Measurements from ENCODE around the gene PDE8A.

Gene PDE8A

GRCh38 chr15:85128621-85129020 is 147.0 kb downstream of the PDE8A start:
- H3K4me1 Mint-ChIP-seq (ENCODE audit: low read depth): no peaks in the 10 kb centered on the region
- peaks cover 5% of the 10 kb centered on the region for H3K9me3 Mint-ChIP-seq
- H3K27me3 Mint-ChIP-seq (ENCODE audit: low read depth): no peaks in the 10 kb centered on the region
- H3K27ac Mint-ChIP-seq: no peak overlapping the region
- peaks cover 17% of the 10 kb centered on the region for H3K36me3 Mint-ChIP-seq (ENCODE audit: low read depth)
- no peak overlapping the region for H3K4me3 Mint-ChIP-seq

- H3K9me3 Mint-ChIP-seq: peaks cover 5% of the 10 kb centered on the region
Measured at GRCh38 chr15:85129881-85130280, 148.2 kb downstream of the PDE8A start.

GRCh38 chr15:85131915-85132314 is 150.3 kb downstream of the PDE8A start:
- Mint-ChIP-seq H3K4me3 (no peak overlapping the region), H3K27ac (no peak overlapping the region), H3K36me3 (ENCODE audit: low read depth) (peaks cover 14% of the 10 kb centered on the region), H3K9me3 (peaks cover 5% of the 10 kb centered on the region), H3K4me1 (ENCODE audit: low read depth) (no peaks in the 10 kb centered on the region), H3K27me3 (ENCODE audit: low read depth) (no peaks in the 10 kb centered on the region)

More at GRCh38 chr15:85129881-85130280, 148.2 kb downstream of the PDE8A start:
- peaks cover 14% of the 10 kb centered on the region for H3K36me3 Mint-ChIP-seq (ENCODE audit: low read depth)
- H3K27ac Mint-ChIP-seq: no peak overlapping the region
- H3K4me1 Mint-ChIP-seq (ENCODE audit: low read depth): no peaks in the 10 kb centered on the region
- no peak overlapping the region for H3K4me3 Mint-ChIP-seq
- H3K27me3 Mint-ChIP-seq (ENCODE audit: low read depth): no peaks in the 10 kb centered on the region

- H3K4me3 Mint-ChIP-seq: no peak overlapping the region
- H3K9me3 Mint-ChIP-seq: peaks cover 5% of the 10 kb centered on the region
- no peak overlapping the region for H3K27ac Mint-ChIP-seq
- H3K36me3 Mint-ChIP-seq (ENCODE audit: low read depth): peaks cover 13% of the 10 kb centered on the region
- H3K27me3 Mint-ChIP-seq (ENCODE audit: low read depth): no peaks in the 10 kb centered on the region
- no peaks in the 10 kb centered on the region for H3K4me1 Mint-ChIP-seq (ENCODE audit: low read depth)
Measured at GRCh38 chr15:85133709-85134108, 152.1 kb downstream of the PDE8A start.

- Mint-ChIP-seq H3K27me3 (ENCODE audit: low read depth) (no peaks in the 10 kb centered on the region), H3K27ac (no peak overlapping the region), H3K4me3 (no peak overlapping the region), H3K4me1 (ENCODE audit: low read depth) (no peaks in the 10 kb centered on the region), H3K9me3 (peaks cover 4% of the 10 kb centered on the region), H3K36me3 (ENCODE audit: low read depth) (peaks cover 6% of the 10 kb centered on the region)
Measured at GRCh38 chr15:85137489-85138168, 156.0 kb downstream of the PDE8A start.

GRCh38 chr15:85139391-85139790 is 157.7 kb downstream of the PDE8A start:
- Mint-ChIP-seq H3K9me3 (no peaks in the 10 kb centered on the region), H3K36me3 (ENCODE audit: low read depth) (peaks cover 4% of the 10 kb centered on the region), H3K4me1 (ENCODE audit: low read depth) (no peaks in the 10 kb centered on the region), H3K4me3 (no peak overlapping the region), H3K27me3 (ENCODE audit: low read depth) (no peaks in the 10 kb centered on the region), H3K27ac (no peak overlapping the region)

GRCh38 chr15:85141726-85142125 is 160.1 kb downstream of the PDE8A start:
- H3K9me3 Mint-ChIP-seq: no peaks in the 10 kb centered on the region
- no peaks in the 10 kb centered on the region for H3K4me1 Mint-ChIP-seq (ENCODE audit: low read depth)
- no peaks in the 10 kb centered on the region for H3K27me3 Mint-ChIP-seq (ENCODE audit: low read depth)
- H3K4me3 Mint-ChIP-seq: no peak overlapping the region
- peaks cover 4% of the 10 kb centered on the region for H3K36me3 Mint-ChIP-seq (ENCODE audit: low read depth)
- H3K27ac Mint-ChIP-seq: no peak overlapping the region

GRCh38 chr15:85142312-85142711 is 160.7 kb downstream of the PDE8A start:
- H3K36me3 Mint-ChIP-seq (ENCODE audit: low read depth): peaks cover 2% of the 10 kb centered on the region
- no peak overlapping the region for H3K27ac Mint-ChIP-seq
- H3K4me1 Mint-ChIP-seq (ENCODE audit: low read depth): no peaks in the 10 kb centered on the region

GRCh38 chr15:85149465-85150129 is 167.9 kb downstream of the PDE8A start:
- Mint-ChIP-seq H3K9me3 (peaks cover 8% of the 10 kb centered on the region), H3K4me1 (ENCODE audit: low read depth) (peaks cover 9% of the 10 kb centered on the region), H3K4me3 (no peak overlapping the region), H3K27me3 (ENCODE audit: low read depth) (no peaks in the 10 kb centered on the region), H3K36me3 (ENCODE audit: low read depth) (peaks cover 1% of the 10 kb centered on the region), H3K27ac (no peak overlapping the region)

More at GRCh38 chr15:85142312-85142711, 160.7 kb downstream of the PDE8A start:
- Mint-ChIP-seq H3K4me3 (no peak overlapping the region), H3K27me3 (ENCODE audit: low read depth) (no peaks in the 10 kb centered on the region), H3K9me3 (no peaks in the 10 kb centered on the region)

- H3K27me3 Mint-ChIP-seq (ENCODE audit: low read depth): no peaks in the 10 kb centered on the region
Measured at GRCh38 chr15:85150130-85150480, 168.4 kb downstream of the PDE8A start.

GRCh38 chr15:85151145-85151544 is 169.5 kb downstream of the PDE8A start:
- peaks cover 4% of the 10 kb centered on the region for H3K27me3 Mint-ChIP-seq (ENCODE audit: low read depth)
- H3K4me3 Mint-ChIP-seq: no peak overlapping the region
- H3K36me3 Mint-ChIP-seq (ENCODE audit: low read depth): peaks cover 1% of the 10 kb centered on the region

More at GRCh38 chr15:85150130-85150480, 168.4 kb downstream of the PDE8A start:
- peaks cover 9% of the 10 kb centered on the region for H3K4me1 Mint-ChIP-seq (ENCODE audit: low read depth)
- no peak overlapping the region for H3K27ac Mint-ChIP-seq
- H3K36me3 Mint-ChIP-seq (ENCODE audit: low read depth): peaks cover 1% of the 10 kb centered on the region
- H3K4me3 Mint-ChIP-seq: no peak overlapping the region
- H3K9me3 Mint-ChIP-seq: peaks cover 8% of the 10 kb centered on the region

GRCh38 chr15:85151861-85152260 is 170.2 kb downstream of the PDE8A start:
- Mint-ChIP-seq H3K36me3 (ENCODE audit: low read depth) (peaks cover 1% of the 10 kb centered on the region), H3K4me3 (no peak overlapping the region), H3K27me3 (ENCODE audit: low read depth) (peaks cover 6% of the 10 kb centered on the region), H3K27ac (no peak overlapping the region), H3K4me1 (ENCODE audit: low read depth) (peaks cover 9% of the 10 kb centered on the region), H3K9me3 (peaks cover 8% of the 10 kb centered on the region)

More at GRCh38 chr15:85151145-85151544, 169.5 kb downstream of the PDE8A start:
- peaks cover 8% of the 10 kb centered on the region for H3K9me3 Mint-ChIP-seq
- no peak overlapping the region for H3K27ac Mint-ChIP-seq
- H3K4me1 Mint-ChIP-seq (ENCODE audit: low read depth): peaks cover 9% of the 10 kb centered on the region

- Mint-ChIP-seq H3K27me3 (ENCODE audit: low read depth) (peaks cover 9% of the 10 kb centered on the region), H3K4me3 (no peak overlapping the region), H3K36me3 (ENCODE audit: low read depth) (peaks cover 1% of the 10 kb centered on the region), H3K4me1 (ENCODE audit: low read depth) (peaks cover 7% of the 10 kb centered on the region), H3K27ac (no peak overlapping the region), H3K9me3 (peaks cover 8% of the 10 kb centered on the region)
Measured at GRCh38 chr15:85154061-85154460, 172.4 kb downstream of the PDE8A start.

- no peak overlapping the region for H3K27ac Mint-ChIP-seq
- H3K27me3 Mint-ChIP-seq (ENCODE audit: low read depth): peaks cover 9% of the 10 kb centered on the region
- H3K4me3 Mint-ChIP-seq: no peak overlapping the region
- H3K4me1 Mint-ChIP-seq (ENCODE audit: low read depth): no peaks in the 10 kb centered on the region
- peaks cover 1% of the 10 kb centered on the region for H3K36me3 Mint-ChIP-seq (ENCODE audit: low read depth)
- H3K9me3 Mint-ChIP-seq: peaks cover 8% of the 10 kb centered on the region
Measured at GRCh38 chr15:85155360-85155759, 173.7 kb downstream of the PDE8A start.

GRCh38 chr15:85155857-85156256 is 174.2 kb downstream of the PDE8A start:
- Mint-ChIP-seq H3K9me3 (peaks cover 8% of the 10 kb centered on the region), H3K27me3 (ENCODE audit: low read depth) (peaks cover 9% of the 10 kb centered on the region), H3K4me1 (ENCODE audit: low read depth) (no peaks in the 10 kb centered on the region), H3K27ac (no peak overlapping the region), H3K4me3 (no peak overlapping the region), H3K36me3 (ENCODE audit: low read depth) (peaks cover 1% of the 10 kb centered on the region)

Measured in T-helper 1 cell treated with Interleukin-12 subunit alpha and Interleukin-12 subunit beta and Interleukin-4 antibody, amounts not matched to agents 30 μg/mL and 1 μg/mL, for 36 hours (primary cell).